Bladder microvascular endothelial cell (primary cell): Measurements from ENCODE around the gene OR10S1. TPM values are rescaled to one million over a fixed set of nuclear protein-coding genes. Genes with fewer than 3 reads are reported as not detected.

Experiments used
- total RNA-seq: library from RNA; depleted of rRNA; stranded (reverse); fragments of >200 nt; gene quantifications from 2 replicates; pipeline ENCODE4 v1.2.3, GENCODE V29; 2014

Gene OR10S1
- total RNA-seq: not detected in 2 replicates

GRCh38 chr11:123977731-123978347 is at the start of gene OR10S1:
Gene OR10S1, minus strand, starts transcription at chr11:123977781. Its CDS starts 117 bp downstream, at chr11:123977664.

GRCh38 chr11:124026498-124026897 is 48.9 kb upstream of the OR10S1 start, which contains the start of gene OR10G8:
Gene OR10G8, plus strand, starts transcription at chr11:124026798. Its CDS starts 2,825 bp downstream, at chr11:124029623.

GRCh38 chr11:124012697-124013096 is 35.1 kb upstream of the OR10S1 start, which contains the start of gene OR10G4:
Gene OR10G4, plus strand, starts transcription at chr11:124012997. Its CDS starts 2,578 bp downstream, at chr11:124015575.

GRCh38 chr11:123995119-123995518 is 17.5 kb upstream of the OR10S1 start, which contains the start of gene OR10G6:
Gene OR10G6, minus strand, starts transcription at chr11:123995161. Its CDS starts 0 bp downstream, at chr11:123995161.

GRCh38 chr11:123943738-123944137 is 33.8 kb downstream of the OR10S1 start, which contains the start of gene OR6T1:
Gene OR6T1, minus strand, starts transcription at chr11:123943838. Its CDS starts 0 bp downstream, at chr11:123943838.

GRCh38 chr11:123939317-123939716 is 38.3 kb downstream of the OR10S1 start, which contains the start of gene OR4D5:
Gene OR4D5, plus strand, starts transcription at chr11:123939617. Its CDS starts 0 bp downstream, at chr11:123939617.

Other genes starting within 250 kb of the OR10S1 start
- 5.0 and 10.7 TPM in 2 replicates for gene ZNF202, start 236.1 kb downstream of the OR10S1 start, total RNA-seq
- gene OR6X1, start 223.3 kb downstream of the OR10S1 start, total RNA-seq: not detected in 2 replicates
- not detected in 2 replicates for gene OR6M1, start 171.4 kb downstream of the OR10S1 start, total RNA-seq
- gene TMEM225, start 92.1 kb downstream of the OR10S1 start, total RNA-seq: not detected in 2 replicates
- gene OR8D4, start 75.6 kb downstream of the OR10S1 start, total RNA-seq: not detected in 2 replicates
- not detected in 2 replicates for gene OR4D5, start 38.2 kb downstream of the OR10S1 start, total RNA-seq
- not detected in 2 replicates for gene OR6T1, start 33.9 kb downstream of the OR10S1 start, total RNA-seq
- gene OR10G6, start 17.4 kb upstream of the OR10S1 start, total RNA-seq: not detected in 2 replicates
- not detected in 2 replicates for gene OR10G4, start 35.2 kb upstream of the OR10S1 start, total RNA-seq
- not detected in 2 replicates for gene OR10G9, start 45.2 kb upstream of the OR10S1 start, total RNA-seq
- gene OR10G8, start 49.0 kb upstream of the OR10S1 start, total RNA-seq: not detected in 2 replicates
- not detected in 2 replicates for gene OR10G7, start 63.5 kb upstream of the OR10S1 start, total RNA-seq
- 5.7 and 6.6 TPM in 2 replicates for gene VWA5A, start 137.7 kb upstream of the OR10S1 start, total RNA-seq
- gene OR10D3, start 205.6 kb upstream of the OR10S1 start, total RNA-seq: not detected in 2 replicates